SK-N-SH treated with all-trans-retinoic acid at 6 μM for 48 hours (cell line): ENCODE data around the gene SGSM1.

Experiments used
- ARNTL ChIP-seq: fragments of 450-650 bp; formaldehyde crosslinking; IDR thresholded peaks from 2 replicates; pipeline ENCODE4 v1.5.0; 2020; ENCODE audit warnings: low read depth, mild to moderate bottlenecking, moderate library complexity, borderline replicate concordance
- BACH2 ChIP-seq: fragments of 250-450 bp; sonication (Bioruptor Pico); IDR thresholded peaks from 2 replicates; pipeline ENCODE4 v1.9.0; 2021; ENCODE audit warnings: mild to moderate bottlenecking, borderline replicate concordance
- TCF4 ChIP-seq: fragments of 250-450 bp; sonication (Bioruptor Pico); IDR thresholded peaks from 2 replicates; pipeline ENCODE4 v1.8.0; 2021; ENCODE audit warnings: mild to moderate bottlenecking, moderate library complexity, borderline replicate concordance
- TOX ChIP-seq: fragments of 250-450 bp; sonication (Bioruptor Pico); IDR thresholded peaks from 2 replicates; pipeline ENCODE4 v1.8.0; 2021; ENCODE audit warnings: mild to moderate bottlenecking, moderate library complexity, borderline replicate concordance
- ZNF565 ChIP-seq: fragments of 450-650 bp; formaldehyde crosslinking; conservative IDR thresholded peaks from 2 replicates; pipeline ENCODE4 v1.5.0; 2020; ENCODE audit warnings: low read depth, mild to moderate bottlenecking, moderate library complexity

DNA sequence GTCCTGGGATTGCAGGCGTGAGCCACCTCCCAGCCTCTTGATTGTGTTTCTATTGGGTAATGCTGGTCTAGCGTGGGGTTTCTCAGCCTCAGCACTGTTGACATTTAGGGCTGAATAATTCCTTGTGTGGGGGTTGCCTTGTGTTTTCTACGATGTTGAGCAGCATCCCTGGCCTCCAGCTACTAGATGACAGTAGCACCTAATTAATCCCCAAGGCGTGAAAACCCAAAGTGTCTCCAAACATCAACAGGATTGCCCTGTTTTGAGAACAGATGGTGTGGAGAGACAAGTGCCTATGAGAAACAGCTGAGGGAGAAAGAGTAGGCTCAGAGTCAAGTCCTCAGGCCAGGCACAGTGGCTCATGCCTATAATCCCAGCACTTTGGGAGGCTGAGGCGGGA, 67.2 kb downstream of the SGSM1 start:
- no peak for TF ChIP-seq TOX (CRISPR knock-in tag)
- no peak for TF ChIP-seq BACH2
- TF ChIP-seq TCF4 (CRISPR knock-in tag), result no peak
- TF ChIP-seq ZNF565, result no peak
- no peak for TF ChIP-seq ARNTL
